Measurements from ENCODE around the gene SOD1. TPM values are rescaled to one million over a fixed set of nuclear protein-coding genes. Genes with fewer than 3 reads are reported as not detected.

SOD1 gene
- total RNA-seq, 4 donors from 2014 or later: 249 to 453 (median 377) TPM

DNA sequence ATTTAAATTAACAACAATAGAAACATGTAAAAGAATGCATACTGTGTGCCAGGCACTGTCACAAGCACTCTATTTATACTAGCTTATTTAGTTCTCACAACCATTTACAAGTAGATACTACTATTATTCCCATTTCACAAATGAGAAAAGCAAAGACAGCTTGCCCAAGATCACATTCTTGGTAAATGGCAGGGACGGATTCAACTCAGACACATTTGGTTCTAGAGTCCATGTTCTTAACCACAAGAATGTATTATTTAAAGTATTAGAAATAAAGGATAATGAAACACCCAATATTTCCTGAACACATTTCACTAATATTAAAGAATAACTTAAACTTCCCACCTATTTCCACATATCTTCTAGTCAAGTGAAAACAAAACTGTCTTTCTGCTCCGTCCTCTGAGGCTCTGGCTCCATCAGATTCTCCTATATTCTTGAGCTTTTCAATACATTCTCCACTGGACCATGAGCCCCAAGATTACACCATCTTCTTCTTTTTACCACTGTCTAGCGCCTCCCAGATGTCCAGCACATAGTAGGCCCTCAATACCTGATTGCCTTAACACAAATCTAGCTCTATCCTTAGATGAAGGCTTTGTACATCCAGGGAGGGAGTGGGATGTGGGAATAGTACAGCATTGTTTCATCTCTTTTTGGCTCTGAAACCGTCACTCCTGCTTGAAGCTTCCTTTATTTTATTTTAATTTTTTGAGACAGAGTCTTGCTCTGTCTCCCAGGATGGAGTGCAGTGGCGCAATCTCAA lies 29.3 kb downstream of the SOD1 start:
- no peaks in the 10 kb centered on the region for H3K4me1 ChIP-seq
- H3K36me3 ChIP-seq: peaks cover 2 to 97% of the 10 kb centered on the region in 2 donors
- intact Hi-C loops (cut with DNase I; ENCODE audit: low total_unique reads) (no loop called here), in situ Hi-C loops (cut with MboI; ENCODE audit: low sequenced_read_pairs in 4 of 4) (no loop called here)
- H3K4me3 ChIP-seq: no peak overlapping the region
- H3K27ac ChIP-seq: no peak overlapping the region
- DNase-seq: no peak
- TF ChIP-seq, protein P1, sequence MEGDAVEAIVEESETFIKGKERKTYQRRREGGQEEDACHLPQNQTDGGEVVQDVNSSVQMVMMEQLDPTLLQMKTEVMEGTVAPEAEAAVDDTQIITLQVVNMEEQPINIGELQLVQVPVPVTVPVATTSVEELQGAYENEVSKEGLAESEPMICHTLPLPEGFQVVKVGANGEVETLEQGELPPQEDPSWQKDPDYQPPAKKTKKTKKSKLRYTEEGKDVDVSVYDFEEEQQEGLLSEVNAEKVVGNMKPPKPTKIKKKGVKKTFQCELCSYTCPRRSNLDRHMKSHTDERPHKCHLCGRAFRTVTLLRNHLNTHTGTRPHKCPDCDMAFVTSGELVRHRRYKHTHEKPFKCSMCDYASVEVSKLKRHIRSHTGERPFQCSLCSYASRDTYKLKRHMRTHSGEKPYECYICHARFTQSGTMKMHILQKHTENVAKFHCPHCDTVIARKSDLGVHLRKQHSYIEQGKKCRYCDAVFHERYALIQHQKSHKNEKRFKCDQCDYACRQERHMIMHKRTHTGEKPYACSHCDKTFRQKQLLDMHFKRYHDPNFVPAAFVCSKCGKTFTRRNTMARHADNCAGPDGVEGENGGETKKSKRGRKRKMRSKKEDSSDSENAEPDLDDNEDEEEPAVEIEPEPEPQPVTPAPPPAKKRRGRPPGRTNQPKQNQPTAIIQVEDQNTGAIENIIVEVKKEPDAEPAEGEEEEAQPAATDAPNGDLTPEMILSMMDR (IDR thresholded peaks at IDR 0.05 in 4 of 5, conservative IDR thresholded peaks at IDR 0.05 in 1 of 5): no peak
- no peak for TF ChIP-seq POLR2A (IDR thresholded peaks at IDR 0.05)
- no peaks in the 10 kb centered on the region for H3K27me3 ChIP-seq
- H3K9me3 ChIP-seq: no peaks in the 10 kb centered on the region
- ATAC-seq: no peak

DNA sequence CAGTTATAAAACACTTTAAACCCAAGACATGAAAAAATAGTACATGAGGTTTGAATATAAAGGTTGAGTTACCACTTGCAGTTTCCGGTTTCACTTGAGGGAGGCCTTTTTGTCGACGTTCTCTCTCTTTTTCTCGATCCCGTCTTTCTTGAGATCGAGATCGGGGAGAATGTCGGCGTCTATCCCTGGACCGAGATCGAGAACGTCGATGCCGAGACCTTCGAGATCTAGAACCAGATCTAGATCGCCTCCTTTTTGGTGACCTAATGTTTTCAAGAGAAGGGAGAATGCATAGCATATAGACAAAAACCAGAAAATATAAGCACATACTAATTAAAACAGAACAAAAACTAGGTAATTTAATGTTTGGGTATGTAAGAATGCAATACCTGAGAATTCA lies 33.7 kb downstream of the SOD1 start:
- intact Hi-C loops (cut with DNase I; ENCODE audit: low total_unique reads) (no loop called here), in situ Hi-C loops (cut with MboI; ENCODE audit: low sequenced_read_pairs in 4 of 4) (no loop called here)
- H3K27me3 ChIP-seq: no peaks in the 10 kb centered on the region
- DNase-seq (no peak), ATAC-seq (no peak)
- no peaks in the 10 kb centered on the region for H3K9me3 ChIP-seq
- H3K4me1 ChIP-seq: no peaks in the 10 kb centered on the region
- no peak overlapping the region for H3K4me3 ChIP-seq
- H3K36me3 ChIP-seq: peaks cover 5 to 91% of the 10 kb centered on the region in 2 donors
- no peak overlapping the region for H3K27ac ChIP-seq
- TF ChIP-seq POLR2A (IDR thresholded peaks at IDR 0.05): no peak
- TF ChIP-seq, protein P1 (IDR thresholded peaks at IDR 0.05 in 4 of 5, conservative IDR thresholded peaks at IDR 0.05 in 1 of 5): no peak

DNA sequence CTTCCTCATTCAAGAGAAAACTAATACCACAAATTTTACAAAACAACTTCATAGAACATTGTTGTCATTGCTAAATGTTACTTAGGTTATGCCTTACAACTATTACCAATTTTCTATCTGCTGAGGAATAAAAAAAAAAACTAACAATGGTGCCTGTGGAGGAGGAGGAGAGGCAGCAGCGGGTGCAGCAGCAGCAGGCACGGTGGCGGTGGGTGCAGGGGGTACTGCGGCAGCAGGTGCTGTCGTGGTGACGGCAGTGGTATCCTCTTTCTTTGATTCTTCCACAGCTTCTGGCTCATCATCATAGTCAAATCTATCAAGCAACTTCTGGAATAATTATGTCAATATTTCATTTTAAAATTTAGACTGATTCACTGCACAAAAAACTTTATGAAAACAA lies 36.9 kb downstream of the SOD1 start:
- no peak overlapping the region for H3K4me3 ChIP-seq
- in situ Hi-C loops (cut with MboI; ENCODE audit: low sequenced_read_pairs in 4 of 4) (no loop called here), intact Hi-C loops (cut with DNase I; ENCODE audit: low total_unique reads) (no loop called here)
- no peaks in the 10 kb centered on the region for H3K27me3 ChIP-seq
- no peak for TF ChIP-seq POLR2A (IDR thresholded peaks at IDR 0.05)
- TF ChIP-seq, protein P1 (IDR thresholded peaks at IDR 0.05 in 4 of 5, conservative IDR thresholded peaks at IDR 0.05 in 1 of 5): no peak
- no peak for DNase-seq
- H3K27ac ChIP-seq: no peak overlapping the region
- peaks cover 5 to 90% of the 10 kb centered on the region in 2 donors for H3K36me3 ChIP-seq
- no peaks in the 10 kb centered on the region for H3K4me1 ChIP-seq
- H3K9me3 ChIP-seq: no peaks in the 10 kb centered on the region
- no peak for ATAC-seq

DNA sequence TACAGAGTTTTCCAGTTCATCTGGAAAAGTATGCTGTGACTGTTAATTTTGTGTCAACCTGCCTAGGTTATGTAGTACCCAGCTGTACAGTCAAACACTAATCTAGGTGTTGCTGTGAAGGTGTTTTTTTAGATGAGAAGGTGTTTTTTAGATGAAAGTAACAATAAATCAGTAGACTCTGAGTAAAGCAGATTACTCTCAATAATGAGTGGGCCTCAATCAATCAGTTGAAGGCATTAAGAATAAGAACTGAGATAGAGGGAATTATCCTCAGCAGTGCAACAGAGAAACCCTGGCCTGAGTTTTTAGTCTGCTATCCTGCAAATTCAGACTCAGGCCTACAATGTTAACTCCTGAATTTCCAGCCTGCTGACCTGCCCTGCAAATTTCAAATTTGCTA lies 39.0 kb downstream of the SOD1 start:
- TF ChIP-seq, protein P1 (IDR thresholded peaks at IDR 0.05 in 4 of 5, conservative IDR thresholded peaks at IDR 0.05 in 1 of 5): no peak
- TF ChIP-seq POLR2A (IDR thresholded peaks at IDR 0.05): no peak
- Histone ChIP-seq H3K27ac (no peak overlapping the region), H3K27me3 (no peaks in the 10 kb centered on the region), H3K4me1 (no peaks in the 10 kb centered on the region), H3K9me3 (no peaks in the 10 kb centered on the region), H3K36me3 (peaks cover 3 to 88% of the 10 kb centered on the region in 2 donors), H3K4me3 (no peak overlapping the region)
- DNase-seq: no peak
- intact Hi-C loops (cut with DNase I; ENCODE audit: low total_unique reads) (no loop called here), in situ Hi-C loops (cut with MboI; ENCODE audit: low sequenced_read_pairs in 4 of 4) (no loop called here)
- no peak for ATAC-seq
